CD14-positive monocyte (primary cell): Measurements from ENCODE around the gene BCO2. TPM values are rescaled to one million over a fixed set of nuclear protein-coding genes. Genes with fewer than 3 reads are reported as not detected.
A peak's percentile ranks its signal among the peaks of the same experiment; 100 is the strongest.

Experiments
- DNase-seq, 3 donors: peaks; one replicate each; pipeline ENCODE4 v3.0.0-alpha.2; 2011 to 2022
- H2AFZ ChIP-seq: 2 replicates; pipeline ENCODE4 v1.6.0; 2012; ENCODE audit warnings: mild to moderate bottlenecking, low read depth, low read length, inconsistent platforms; ENCODE audit not compliant: insufficient read depth, poor library complexity, severe bottlenecking
- H3K27ac ChIP-seq, 2 donors: 1 replicate in 1 of 2; 2 replicates in 1 of 2; pipeline ENCODE4 v1.5.1; 2012 to 2013; ENCODE audit warnings: low read length in 2 of 2, control low read depth in 1 of 2, inconsistent platforms in 1 of 2, low read depth in 1 of 2, mild to moderate bottlenecking in 1 of 2
- H3K27me3 ChIP-seq, 2 donors: one replicate each; pipeline versions ENCODE4 v1.6.0 to v1.6.1; 2011 to 2013; ENCODE audit warnings: low read length in 2 of 2; ENCODE audit not compliant: control insufficient read depth in 2 of 2, insufficient read depth in 2 of 2
- H3K36me3 ChIP-seq, 2 donors: replicated peaks in 1 of 2; 1 replicate in 1 of 2; 2 replicates in 1 of 2; pipeline versions ENCODE4 v1.5.1 to v1.6.1; 2012 to 2013; ENCODE audit warnings: low read length in 2 of 2, control low read depth in 1 of 2, inconsistent platforms in 1 of 2, mild to moderate bottlenecking in 1 of 2; ENCODE audit not compliant: insufficient read depth in 2 of 2, control insufficient read depth in 1 of 2
- H3K4me1 ChIP-seq, 2 donors: 1 replicate in 1 of 2; 2 replicates in 1 of 2; pipeline versions ENCODE4 v1.5.1 to v1.6.1; 2012 to 2013; ENCODE audit warnings: low read length in 2 of 2, control low read depth in 1 of 2, inconsistent platforms in 1 of 2, mild to moderate bottlenecking in 1 of 2, moderate library complexity in 1 of 2; ENCODE audit not compliant: insufficient read depth in 2 of 2, control insufficient read depth in 1 of 2
- H3K4me2 ChIP-seq: replicated peaks from 2 replicates; pipeline ENCODE3; 2012; ENCODE audit warnings: low read length, moderate library complexity, mild to moderate bottlenecking; ENCODE audit not compliant: poor library complexity, severe bottlenecking; ENCODE audit errors: extremely low read depth
- H3K4me3 ChIP-seq, 3 experiments: fragments of 200-600 bp in 1 of 3; sonication (generic) in 1 of 3; replicated peaks in 1 of 3; 1 replicate in 2 of 3; 2 replicates in 1 of 3; pipeline ENCODE4 v1.5.1; 2011 to 2013; ENCODE audit warnings: low read length in 3 of 3, mild to moderate bottlenecking in 3 of 3, control low read depth in 2 of 3, low read depth in 2 of 3, inconsistent platforms in 1 of 3, moderate library complexity in 1 of 3
- H3K79me2 ChIP-seq: 2 replicates; pipeline ENCODE4 v1.6.0; 2012; ENCODE audit warnings: mild to moderate bottlenecking, control low read depth, inconsistent platforms, low read length, moderate library complexity; ENCODE audit not compliant: insufficient read depth
- H3K9ac ChIP-seq: 2 replicates; pipeline ENCODE4 v1.6.0; 2017; ENCODE audit warnings: low read length, mild to moderate bottlenecking; ENCODE audit not compliant: insufficient read depth, poor library complexity, severe bottlenecking
- H3K9me3 ChIP-seq, 2 donors: replicated peaks in 1 of 2; 1 replicate in 1 of 2; 2 replicates in 1 of 2; pipeline versions ENCODE4 v1.5.1 to v1.6.1; 2012 to 2013; ENCODE audit warnings: low read length in 2 of 2, control low read depth in 1 of 2; ENCODE audit not compliant: control insufficient read depth in 1 of 2, insufficient read depth in 1 of 2
- H4K20me1 ChIP-seq: 2 replicates; pipeline ENCODE4 v1.6.0; 2012; ENCODE audit warnings: mild to moderate bottlenecking, low read length, control low read depth, moderate library complexity; ENCODE audit not compliant: insufficient read depth
- H3K27ac Mint-ChIP-seq, 7 donors: one replicate each; pipeline ENCODE4 v1.8.0; 2020; ENCODE audit warnings: mild to moderate bottlenecking in 7 of 7, mixed read lengths in 7 of 7, moderate library complexity in 6 of 7, inconsistent platforms in 2 of 7
- H3K27me3 Mint-ChIP-seq, 3 donors: one replicate each; pipeline ENCODE4 v1.8.0; 2021 to 2022; ENCODE audit warnings: low read depth in 3 of 3, mild to moderate bottlenecking in 3 of 3, mixed read lengths in 3 of 3, moderate library complexity in 3 of 3, inconsistent platforms in 1 of 3
- H3K36me3 Mint-ChIP-seq, 2 donors: one replicate each; pipeline ENCODE4 v1.8.0; 2020; ENCODE audit warnings: mixed read lengths in 2 of 2, inconsistent platforms in 1 of 2, mild to moderate bottlenecking in 1 of 2
- H3K4me1 Mint-ChIP-seq: one replicate; pipeline ENCODE4 v1.8.0; 2020; ENCODE audit warnings: mild to moderate bottlenecking, mixed read lengths
- H3K4me3 Mint-ChIP-seq, 2 donors: one replicate each; pipeline ENCODE4 v1.8.0; 2020; ENCODE audit warnings: mild to moderate bottlenecking in 2 of 2, mixed read lengths in 2 of 2, moderate library complexity in 1 of 2
- H3K9me3 Mint-ChIP-seq, 7 donors: one replicate each; pipeline ENCODE4 v1.8.0; 2020 to 2022; ENCODE audit warnings: mixed read lengths in 7 of 7, mild to moderate bottlenecking in 6 of 7, moderate library complexity in 6 of 7, inconsistent platforms in 2 of 7
- CTCF ChIP-seq: fragments of 200-600 bp; IDR thresholded peaks from one replicate; pipeline ENCODE4 v1.8.0; 2022; ENCODE audit warnings: antibody characterized with exemption, mild to moderate bottlenecking
- WGBS: methylation state at CpG from one replicate; pipeline ENCODE4 v1.1.5; 2013; ENCODE audit warnings: missing lambda C conversion rate; ENCODE audit not compliant: insufficient coverage; 5-methylcytosine and 5-hydroxymethylcytosine counted together
- intact Hi-C, 2 donors: fragments of 100-400 bp; cut with micrococcal nuclease; formaldehyde crosslinking; loops; one replicate each; pipeline versions ENCODE4 v1.15.0 to v1.15.1; 2023
- polyA plus RNA-seq, 3 donors: library from polyadenylated mRNA; depleted of rRNA in 1 of 3; unstranded in 2 of 3; stranded (reverse) in 1 of 3; fragments of 300-500 nt in 2 of 3; fragments of >200 nt in 1 of 3; fragmentation: Illumina TruSeq in 2 of 3; gene quantifications; 1 replicate in 2 of 3; 2 replicates in 1 of 3; pipeline ENCODE4 v1.2.3, GENCODE V29; 2012 to 2021

The BCO2 gene
- polyA plus RNA-seq, 3 donors, result 0.20 to 1.9 TPM; not detected in 1

- Histone ChIP-seq H3K4me3 (no peak overlapping the region), H3K27me3 (no peaks in the 10 kb centered on the region), H3K9me3 (no peaks in the 10 kb centered on the region), H4K20me1 (no peaks in the 10 kb centered on the region), H3K9ac (no peak overlapping the region), H3K4me2 (no peak overlapping the region), H3K36me3 (no peaks in the 10 kb centered on the region), H3K27ac (peak overlapping the region in 1 of 2 donors; percentile 82), H3K79me2 (peaks cover 30% of the 10 kb centered on the region), H2AFZ (no peak overlapping the region), H3K4me1 (peaks cover 46 to 58% of the 10 kb centered on the region in 2 donors)
- H3K27ac Mint-ChIP-seq, result peak overlapping the region in 1 of 7 donors; percentile 2
- DNase-seq, result no peak
- H3K9me3 Mint-ChIP-seq, result peaks cover 0 to 4% (median 1%) of the 10 kb centered on the region in 7 donors
- TF ChIP-seq CTCF, result no peak
- peaks cover 2 to 5% of the 10 kb centered on the region in 2 donors for H3K36me3 Mint-ChIP-seq
- peaks cover 0 to 2% (median 0%) of the 10 kb centered on the region in 3 donors for H3K27me3 Mint-ChIP-seq
- intact Hi-C loops, result loop anchor here in 1 of 2 donors (2.0 kb wide), 1 partner anchor 14 kb away; no protein-coding TSS in a partner anchor
- H3K4me3 Mint-ChIP-seq, result no peak overlapping the region
- H3K4me1 Mint-ChIP-seq, result peaks cover 50% of the 10 kb centered on the region
- WGBS, result no CpG with 5 or more reads among the region's 3 CpGs
These were observed 10.3 kb upstream of the BCO2 start for GRCh38 chr11:112165049-112165448.

- Mint-ChIP-seq H3K36me3 (peaks cover 2 to 5% of the 10 kb centered on the region in 2 donors), H3K27ac (peak overlapping the region in 1 of 7 donors; percentile 23), H3K4me3 (no peak overlapping the region), H3K4me1 (peaks cover 37% of the 10 kb centered on the region), H3K9me3 (peaks cover 0 to 4% (median 1%) of the 10 kb centered on the region in 7 donors), H3K27me3 (peaks cover 0 to 2% (median 0%) of the 10 kb centered on the region in 3 donors)
- Histone ChIP-seq H4K20me1 (no peaks in the 10 kb centered on the region), H3K4me1 (peaks cover 31 to 43% of the 10 kb centered on the region in 2 donors), H3K4me3 (no peak overlapping the region), H3K36me3 (no peaks in the 10 kb centered on the region), H2AFZ (peak overlapping the region; percentile 9), H3K27ac (no peak overlapping the region), H3K9me3 (no peaks in the 10 kb centered on the region), H3K27me3 (no peaks in the 10 kb centered on the region), H3K79me2 (peaks cover 23% of the 10 kb centered on the region), H3K9ac (no peak overlapping the region), H3K4me2 (no peak overlapping the region)
- intact Hi-C loops, result loop anchor here in 1 of 2 donors (2.0 kb wide), 1 partner anchor 14 kb away; no protein-coding TSS in a partner anchor
- peak in 1 of 3 donors; percentile 18 for DNase-seq
- 78% methylated on average over 1 of the region's 8 CpGs for WGBS
- no peak for TF ChIP-seq CTCF
These were observed 8.8 kb upstream of the BCO2 start for GRCh38 chr11:112166562-112166961.
